Thyroid gland (tissue), 4 donors: ENCODE results near the gene SCRG1.

Experiments
- POLR2A ChIP-seq, 2 donors: fragments of 450-650 bp; IDR thresholded peaks; one replicate each; pipeline ENCODE4 v1.6.1; 2017; ENCODE audit warnings: antibody characterized with exemption in 2 of 2, mild to moderate bottlenecking in 2 of 2, moderate library complexity in 1 of 2
- TF ChIP-seq, protein P1 (sequence below), 6 experiments: fragments of 200-600 bp in 3 of 6; fragments of 450-650 bp in 3 of 6; sonication (generic) in 3 of 6; IDR thresholded peaks; one replicate each; pipeline ENCODE4 v1.5.1; 2016 to 2019; ENCODE audit warnings: antibody characterized with exemption in 6 of 6, mild to moderate bottlenecking in 2 of 6, inconsistent platforms in 1 of 6, moderate library complexity in 1 of 6

DNA sequence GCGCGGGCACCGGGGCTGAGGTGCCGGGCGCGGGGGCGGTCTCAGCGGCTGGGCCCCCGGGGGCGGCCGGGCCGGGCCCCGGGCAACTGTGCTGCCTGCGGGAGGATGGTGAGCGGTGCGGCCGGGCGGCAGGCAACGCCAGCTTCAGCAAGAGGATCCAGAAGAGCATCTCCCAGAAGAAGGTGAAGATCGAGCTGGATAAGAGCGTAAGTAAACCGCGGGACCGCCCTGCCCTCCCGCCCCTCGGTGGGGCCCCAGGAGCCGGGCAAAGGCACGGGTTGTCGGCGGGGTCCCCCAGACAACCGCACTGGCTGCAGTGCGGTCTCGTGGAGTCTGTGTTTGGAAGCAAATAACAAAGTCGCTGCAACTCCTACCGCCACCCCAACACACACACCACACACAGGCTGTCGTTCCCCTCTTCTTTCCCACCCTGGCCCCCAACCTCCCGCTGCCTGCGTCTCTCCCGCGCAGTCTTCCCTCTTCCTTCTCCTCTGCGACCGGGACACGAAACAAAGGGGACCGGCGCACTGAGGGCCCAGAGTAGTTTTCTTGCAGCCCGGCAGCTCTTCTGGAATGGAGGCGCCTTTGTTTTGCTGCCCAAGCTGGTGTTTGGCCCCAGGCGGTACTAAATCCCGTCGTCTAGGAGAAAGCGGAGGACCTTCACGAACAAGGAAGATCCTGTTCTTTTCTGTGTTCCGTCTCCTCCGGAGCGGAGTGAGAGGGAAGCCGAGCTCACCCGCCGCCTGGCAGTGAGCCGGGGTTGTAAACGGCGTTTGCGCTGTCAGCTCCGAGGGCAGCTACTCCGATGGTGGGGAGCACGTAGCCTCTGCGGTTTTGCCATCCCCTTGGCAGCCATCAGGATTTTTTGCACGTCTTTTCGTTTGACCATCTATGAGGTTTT lies 27.4 kb downstream of the SCRG1 start:
- peak in 1 of 2 donors; percentile 58 for TF ChIP-seq POLR2A (IDR thresholded peaks at IDR 0.05)
- TF ChIP-seq, protein P1, sequence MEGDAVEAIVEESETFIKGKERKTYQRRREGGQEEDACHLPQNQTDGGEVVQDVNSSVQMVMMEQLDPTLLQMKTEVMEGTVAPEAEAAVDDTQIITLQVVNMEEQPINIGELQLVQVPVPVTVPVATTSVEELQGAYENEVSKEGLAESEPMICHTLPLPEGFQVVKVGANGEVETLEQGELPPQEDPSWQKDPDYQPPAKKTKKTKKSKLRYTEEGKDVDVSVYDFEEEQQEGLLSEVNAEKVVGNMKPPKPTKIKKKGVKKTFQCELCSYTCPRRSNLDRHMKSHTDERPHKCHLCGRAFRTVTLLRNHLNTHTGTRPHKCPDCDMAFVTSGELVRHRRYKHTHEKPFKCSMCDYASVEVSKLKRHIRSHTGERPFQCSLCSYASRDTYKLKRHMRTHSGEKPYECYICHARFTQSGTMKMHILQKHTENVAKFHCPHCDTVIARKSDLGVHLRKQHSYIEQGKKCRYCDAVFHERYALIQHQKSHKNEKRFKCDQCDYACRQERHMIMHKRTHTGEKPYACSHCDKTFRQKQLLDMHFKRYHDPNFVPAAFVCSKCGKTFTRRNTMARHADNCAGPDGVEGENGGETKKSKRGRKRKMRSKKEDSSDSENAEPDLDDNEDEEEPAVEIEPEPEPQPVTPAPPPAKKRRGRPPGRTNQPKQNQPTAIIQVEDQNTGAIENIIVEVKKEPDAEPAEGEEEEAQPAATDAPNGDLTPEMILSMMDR (IDR thresholded peaks at IDR 0.05), result no peak
